ENCODE measurements around the gene PBXIP1. TPM values are rescaled to one million over a fixed set of nuclear protein-coding genes. Genes with fewer than 3 reads are reported as not detected.

Gene PBXIP1
- total RNA-seq, 1 donor from 2014 or later = 49.6 TPM

DNA sequence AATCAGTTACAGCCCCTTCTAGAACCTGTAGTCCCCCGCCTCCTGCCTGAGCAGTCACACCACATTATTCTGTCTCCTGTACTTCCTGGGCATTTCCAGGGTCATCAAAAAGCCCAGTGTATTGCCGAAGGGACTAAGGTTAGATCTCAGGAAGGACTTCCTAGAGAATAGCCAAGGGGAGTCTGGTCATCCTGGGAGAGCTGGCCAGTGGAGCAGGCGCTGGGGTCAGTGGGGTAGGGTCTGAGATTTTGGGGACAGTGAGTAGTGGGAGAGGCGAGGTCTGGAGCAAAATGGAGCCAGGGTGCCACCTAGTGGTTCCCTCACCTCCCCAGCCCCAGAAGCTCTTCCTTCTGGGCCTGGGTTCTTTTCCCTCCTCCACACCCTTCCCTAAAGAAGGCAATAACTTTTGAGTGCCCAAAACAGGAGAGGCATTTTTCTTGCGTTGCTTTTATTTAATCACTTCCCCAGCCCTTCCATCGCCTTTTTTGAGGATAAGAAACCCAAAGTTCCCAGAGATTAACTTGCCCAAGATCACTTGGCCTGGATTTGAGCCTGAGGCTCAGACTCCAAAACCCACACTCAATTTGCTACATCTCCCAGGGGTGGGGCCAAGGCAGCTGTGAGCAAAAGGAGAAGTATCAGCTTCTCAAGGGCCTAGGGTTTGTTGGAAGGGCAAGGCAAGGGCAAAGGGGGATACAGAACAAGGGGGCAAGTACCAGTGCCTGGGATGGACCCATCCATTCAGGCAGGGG lies 12.1 kb downstream of the PBXIP1 start:
- H3K4me3 ChIP-seq (ENCODE audit: low read depth, low read length) = no peak overlapping the region
- no peak for DNase-seq (ENCODE audit: low read depth)
- TF ChIP-seq CTCF (conservative IDR thresholded peaks at IDR 0.05; ENCODE audit: low read depth, low read length) = peak; percentile 87

DNA sequence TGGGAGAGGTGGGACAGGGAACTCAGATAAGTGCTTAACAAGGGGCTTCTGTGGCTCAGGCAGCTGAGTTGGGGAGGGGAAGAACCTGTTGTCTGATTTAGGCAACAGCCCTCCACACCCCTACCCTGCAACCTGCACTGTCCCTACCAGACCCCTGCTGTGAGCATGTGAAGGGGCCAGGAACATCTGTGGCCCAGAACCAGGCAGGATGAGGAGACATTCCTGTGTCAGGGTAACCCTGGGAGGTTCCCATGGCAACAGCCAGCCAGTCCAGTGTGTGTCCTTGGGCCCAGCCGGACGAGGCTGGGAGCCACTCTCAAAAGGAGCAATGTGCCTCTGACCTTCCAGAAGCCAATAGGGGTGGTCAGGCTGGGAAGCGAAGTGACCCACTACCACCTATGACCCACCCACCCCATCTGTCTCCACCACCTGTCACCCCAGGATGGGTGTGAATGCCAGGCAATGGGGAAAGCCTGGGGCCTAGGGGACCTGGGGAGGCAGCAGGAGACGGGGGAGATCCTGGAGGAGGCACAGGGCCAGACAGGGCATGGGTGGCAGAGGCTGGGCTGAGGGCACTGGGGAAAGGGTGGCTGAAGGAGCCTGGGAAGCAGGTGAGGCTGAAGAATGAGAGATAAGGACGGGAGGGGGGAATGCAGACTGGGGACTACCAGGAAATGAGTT lies 14.4 kb downstream of the PBXIP1 start:
- no peak for DNase-seq (ENCODE audit: low read depth)
- no peak for TF ChIP-seq CTCF (conservative IDR thresholded peaks at IDR 0.05; ENCODE audit: low read depth, low read length)

DNA sequence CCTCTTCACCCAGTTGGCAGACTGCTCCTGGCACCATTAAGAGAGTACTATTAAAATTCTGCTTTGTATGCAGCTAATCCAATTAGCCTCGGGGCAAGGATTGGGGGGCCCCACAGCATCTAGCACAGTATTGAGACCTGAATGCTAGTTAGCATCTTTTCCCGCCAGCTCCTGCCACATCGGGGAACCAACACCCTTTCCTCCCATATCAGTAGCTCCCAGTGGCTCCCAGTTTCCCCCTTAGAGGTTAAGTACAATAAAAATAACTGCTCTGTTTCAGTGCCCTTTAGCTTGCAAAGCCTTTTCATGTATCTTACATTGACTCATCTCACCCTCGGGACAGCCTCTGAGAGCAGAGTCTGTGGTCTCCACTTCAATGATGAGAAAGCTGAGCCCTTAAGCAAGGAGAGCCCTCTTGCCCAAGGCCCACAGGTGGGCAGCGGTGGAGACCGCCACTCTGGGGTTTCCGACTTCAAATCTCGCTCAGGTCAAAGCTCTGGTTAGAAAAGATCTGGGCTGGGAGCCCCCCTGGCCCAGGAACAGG lies 15.2 kb downstream of the PBXIP1 start:
- TF ChIP-seq CTCF (conservative IDR thresholded peaks at IDR 0.05; ENCODE audit: low read depth, low read length) = no peak
- H3K4me3 ChIP-seq (ENCODE audit: low read depth, low read length) = no peak overlapping the region
- DNase-seq (ENCODE audit: low read depth) = no peak

More for the DNA sequence above, 14.4 kb downstream of the PBXIP1 start:
- no peak overlapping the region for H3K4me3 ChIP-seq (ENCODE audit: low read depth, low read length)

GRCh38 chr1:154940213-154940560 lies 15.7 kb downstream of the PBXIP1 start:
- no peak overlapping the region for H3K4me3 ChIP-seq (ENCODE audit: low read depth, low read length)
- no peak for DNase-seq (ENCODE audit: low read depth)
- no peak for TF ChIP-seq CTCF (conservative IDR thresholded peaks at IDR 0.05; ENCODE audit: low read depth, low read length)

DNA sequence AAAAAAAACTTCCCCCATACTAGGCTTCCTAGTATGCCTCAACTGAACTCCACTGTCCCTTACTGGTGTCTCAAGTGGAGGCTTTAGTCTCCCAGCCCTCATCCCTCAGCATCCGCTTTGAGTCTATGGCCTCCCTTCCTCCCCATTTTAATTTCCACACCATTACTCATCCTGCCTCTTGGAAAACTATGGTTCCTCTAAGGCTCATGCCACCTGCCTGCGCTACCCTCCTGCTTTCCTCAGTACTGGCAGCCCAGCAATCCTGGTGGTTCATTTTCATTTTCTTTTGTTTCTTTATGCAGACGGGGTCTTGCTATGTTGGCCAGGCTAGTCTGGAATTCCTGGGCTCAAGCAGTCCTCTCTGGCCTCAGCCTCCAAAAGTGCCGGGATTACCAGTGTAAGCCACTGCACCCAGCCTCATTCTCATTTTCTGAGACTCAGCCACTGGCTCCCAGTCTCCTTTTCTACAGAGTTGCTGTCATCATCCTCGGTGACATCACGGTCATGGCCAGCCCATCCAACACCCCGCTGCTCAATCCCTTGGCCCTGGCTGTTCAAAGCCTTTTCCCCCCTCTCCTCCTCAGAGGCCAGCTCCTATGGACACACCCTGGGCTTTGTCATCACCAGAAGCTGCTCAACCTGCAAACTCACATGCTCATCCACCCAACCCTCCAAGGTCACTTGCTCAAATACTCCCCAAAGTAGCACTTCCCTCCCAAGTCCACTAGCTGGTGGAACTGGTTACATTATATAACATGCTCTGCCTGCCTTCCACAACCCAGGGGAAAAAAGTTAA lies 17.1 kb downstream of the PBXIP1 start:
- no peak for DNase-seq (ENCODE audit: low read depth)

GRCh38 chr1:154937988-154938386 lies 17.9 kb downstream of the PBXIP1 start:
- no peak for TF ChIP-seq CTCF (conservative IDR thresholded peaks at IDR 0.05; ENCODE audit: low read depth, low read length)
- peak overlapping the region; percentile 80 for H3K4me3 ChIP-seq (ENCODE audit: low read depth, low read length)

More for the DNA sequence above, 17.1 kb downstream of the PBXIP1 start:
- no peak for TF ChIP-seq CTCF (conservative IDR thresholded peaks at IDR 0.05; ENCODE audit: low read depth, low read length)
- H3K4me3 ChIP-seq (ENCODE audit: low read depth, low read length) = no peak overlapping the region

More at GRCh38 chr1:154937988-154938386, 17.9 kb downstream of the PBXIP1 start:
- DNase-seq (ENCODE audit: low read depth) = no peak
